Epithelial cell of proximal tubule (primary cell): ENCODE measurements around the gene ELOF1. TPM values are rescaled to one million over a fixed set of nuclear protein-coding genes. Genes with fewer than 3 reads are reported as not detected.

Experiments
- DNase-seq: peaks from one replicate; pipeline ENCODE4 v3.0.0-alpha.2; 2011; ENCODE audit warnings: low read depth
- H3K4me3 ChIP-seq: 2 replicates; pipeline ENCODE4 v1.5.1; 2011; ENCODE audit warnings: low read depth, mild to moderate bottlenecking, low read length
- total RNA-seq: library from RNA; depleted of rRNA; stranded (reverse); fragments of >200 nt; gene quantifications from 2 replicates; pipeline ENCODE4 v1.2.3, GENCODE V29; 2015
- TF ChIP-seq, protein P1 (sequence below): conservative IDR thresholded peaks from 2 replicates; pipeline ENCODE4 v1.5.1; 2012; ENCODE audit warnings: low read depth, mild to moderate bottlenecking, low read length

The ELOF1 gene
- total RNA-seq, 1 donor from 2014 or later = 49.8 TPM

- DNase-seq = no peak
- TF ChIP-seq, protein P1, sequence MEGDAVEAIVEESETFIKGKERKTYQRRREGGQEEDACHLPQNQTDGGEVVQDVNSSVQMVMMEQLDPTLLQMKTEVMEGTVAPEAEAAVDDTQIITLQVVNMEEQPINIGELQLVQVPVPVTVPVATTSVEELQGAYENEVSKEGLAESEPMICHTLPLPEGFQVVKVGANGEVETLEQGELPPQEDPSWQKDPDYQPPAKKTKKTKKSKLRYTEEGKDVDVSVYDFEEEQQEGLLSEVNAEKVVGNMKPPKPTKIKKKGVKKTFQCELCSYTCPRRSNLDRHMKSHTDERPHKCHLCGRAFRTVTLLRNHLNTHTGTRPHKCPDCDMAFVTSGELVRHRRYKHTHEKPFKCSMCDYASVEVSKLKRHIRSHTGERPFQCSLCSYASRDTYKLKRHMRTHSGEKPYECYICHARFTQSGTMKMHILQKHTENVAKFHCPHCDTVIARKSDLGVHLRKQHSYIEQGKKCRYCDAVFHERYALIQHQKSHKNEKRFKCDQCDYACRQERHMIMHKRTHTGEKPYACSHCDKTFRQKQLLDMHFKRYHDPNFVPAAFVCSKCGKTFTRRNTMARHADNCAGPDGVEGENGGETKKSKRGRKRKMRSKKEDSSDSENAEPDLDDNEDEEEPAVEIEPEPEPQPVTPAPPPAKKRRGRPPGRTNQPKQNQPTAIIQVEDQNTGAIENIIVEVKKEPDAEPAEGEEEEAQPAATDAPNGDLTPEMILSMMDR = peak; percentile 47
- no peak overlapping the region for H3K4me3 ChIP-seq
Measured at GRCh38 chr19:11551603-11552235, 7.3 kb downstream of the ELOF1 start.

DNA sequence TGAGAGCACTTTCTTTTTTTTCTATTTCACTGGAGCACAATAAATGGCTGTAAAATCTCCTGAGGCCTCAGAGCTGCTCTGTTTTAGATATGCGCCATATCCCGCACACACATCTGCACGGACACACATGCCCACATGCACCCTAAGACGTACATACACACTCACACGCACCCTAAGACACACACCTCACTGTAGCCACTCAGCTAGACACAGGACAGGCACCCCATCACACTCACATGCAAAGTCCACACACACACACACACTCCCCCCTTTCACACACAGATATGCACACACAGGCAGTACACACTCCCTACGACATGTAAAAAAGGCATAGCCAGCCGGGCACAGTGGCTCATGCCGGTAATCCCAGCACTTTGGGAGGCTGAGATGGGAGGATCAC lies 8.8 kb downstream of the ELOF1 start:
- TF ChIP-seq, protein P1 = no peak
- no peak for DNase-seq
- H3K4me3 ChIP-seq = no peak overlapping the region

- H3K4me3 ChIP-seq = no peak overlapping the region
- no peak for DNase-seq
- TF ChIP-seq, protein P1 = no peak
Measured at GRCh38 chr19:11549386-11549953, 9.6 kb downstream of the ELOF1 start.

- no peak overlapping the region for H3K4me3 ChIP-seq
- TF ChIP-seq, protein P1 = no peak
- DNase-seq = no peak
Measured at GRCh38 chr19:11547929-11548700, 10.9 kb downstream of the ELOF1 start.

DNA sequence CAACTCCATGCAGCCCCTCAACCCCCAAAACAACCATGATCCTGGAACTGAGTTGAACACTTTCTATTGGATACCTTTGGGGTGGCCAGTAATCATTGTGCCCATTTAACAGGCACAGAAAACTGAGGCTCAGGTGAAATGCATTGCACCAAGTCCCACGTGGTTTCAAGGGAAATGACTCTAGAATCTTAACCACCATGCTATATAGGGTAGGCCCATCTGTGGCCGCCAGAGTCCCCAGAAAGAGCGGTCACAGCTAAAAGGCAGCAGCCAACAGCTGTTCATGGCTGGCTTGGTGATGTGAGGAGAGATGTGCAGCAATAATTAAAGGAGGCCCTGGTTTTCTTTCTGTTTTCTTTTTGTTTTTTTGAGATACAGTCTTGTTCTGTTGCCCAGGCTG lies 17.8 kb downstream of the ELOF1 start:
- no peak overlapping the region for H3K4me3 ChIP-seq
- no peak for DNase-seq
- TF ChIP-seq, protein P1 = no peak

- no peak overlapping the region for H3K4me3 ChIP-seq
- DNase-seq = no peak
- TF ChIP-seq, protein P1 = no peak
Measured at GRCh38 chr19:11540645-11541044, 18.4 kb downstream of the ELOF1 start.
